IMR-90 (cell line): ENCODE data around the gene SMIM44. TPM values are rescaled to one million over a fixed set of nuclear protein-coding genes. Genes with fewer than 3 reads are reported as not detected.

Experiments
- ATAC-seq: fragments of 200-7000 bp; cut with Tn5 transposase; 2 replicates; pipeline ENCODE4 v1.9.1; 2020; ENCODE audit warnings: low read depth, mild to moderate bottlenecking, moderate library complexity
- BruUV-seq: library from RNA; stranded (reverse); fragments of 400-500 nt; replicated peaks from 2 replicates; lab custom pipeline; 2021; lab: Mats Ljungman, UMichigan
- CTCF ChIA-PET: fragments of 300-600 bp; formaldehyde crosslinking; extraction: SDS; loops from one replicate; lab custom pipeline; 2021; ENCODE audit warnings: antibody characterized with exemption; lab: Yijun Ruan, JAX
- POLR2A ChIA-PET: fragments of 300-600 bp; sonication (Branson Sonifier 250); formaldehyde crosslinking; loops from one replicate; lab custom pipeline; 2022; ENCODE audit warnings: antibody characterized with exemption; ENCODE audit not compliant: unreplicated experiment; lab: Charles Lee
- DNase-seq: peaks from one replicate; pipeline ENCODE4 v3.0.0; 2013
- H2AFZ ChIP-seq: replicated peaks from 2 replicates; pipeline ENCODE3; 2013; ENCODE audit warnings: low read length, mild to moderate bottlenecking; ENCODE audit not compliant: poor library complexity
- H2AK5ac ChIP-seq: 2 replicates; pipeline ENCODE4 v1.6.1; 2013; ENCODE audit warnings: low read depth, low read length, inconsistent platforms
- H2AK9ac ChIP-seq: replicated peaks from 2 replicates; pipeline ENCODE3; 2013; ENCODE audit warnings: mild to moderate bottlenecking, low read depth, low read length, moderate library complexity; ENCODE audit not compliant: poor library complexity
- H2BK120ac ChIP-seq: 2 replicates; pipeline ENCODE4 v1.6.1; 2013; ENCODE audit warnings: low read depth, low read length, inconsistent platforms
- H2BK15ac ChIP-seq: 3 replicates; pipeline ENCODE4 v1.6.1; 2013; ENCODE audit warnings: low read depth, low read length, inconsistent platforms
- H2BK20ac ChIP-seq: 2 replicates; pipeline ENCODE4 v1.6.1; 2013; ENCODE audit warnings: low read depth, mild to moderate bottlenecking, inconsistent platforms, low read length, moderate library complexity
- H2BK5ac ChIP-seq: 2 replicates; pipeline ENCODE4 v1.6.1; 2013; ENCODE audit warnings: mild to moderate bottlenecking, low read depth, low read length, inconsistent platforms; ENCODE audit not compliant: poor library complexity, severe bottlenecking
- H3K14ac ChIP-seq: replicated peaks from 2 replicates; pipeline ENCODE4 v1.6.1; 2013; ENCODE audit warnings: low read depth, low read length, inconsistent platforms
- H3K18ac ChIP-seq: 2 replicates; pipeline ENCODE4 v1.6.1; 2013; ENCODE audit warnings: low read depth, low read length, control low read depth
- H3K23ac ChIP-seq: 2 replicates; pipeline ENCODE4 v1.6.1; 2013; ENCODE audit warnings: low read depth, low read length, inconsistent platforms
- H3K27ac ChIP-seq: 2 replicates; pipeline ENCODE4 v1.5.1; 2013; ENCODE audit warnings: mild to moderate bottlenecking, control low read depth, low read length; ENCODE audit not compliant: insufficient read depth
- H3K27me3 ChIP-seq: 2 replicates; pipeline ENCODE4 v1.6.1; 2013; ENCODE audit warnings: low read length; ENCODE audit not compliant: control insufficient read depth, insufficient read depth
- H3K36me3 ChIP-seq: 2 replicates; pipeline ENCODE4 v1.6.1; 2013; ENCODE audit warnings: low read length, mixed read lengths; ENCODE audit not compliant: control insufficient read depth, insufficient read depth
- H3K4ac ChIP-seq: 2 replicates; pipeline ENCODE4 v1.6.1; 2013; ENCODE audit warnings: low read depth, low read length, inconsistent platforms
- H3K4me1 ChIP-seq: 2 replicates; pipeline ENCODE4 v1.6.1; 2013; ENCODE audit warnings: low read length, mixed read lengths; ENCODE audit not compliant: control insufficient read depth, insufficient read depth
- H3K4me2 ChIP-seq: 2 replicates; pipeline ENCODE4 v1.6.1; 2013; ENCODE audit warnings: low read depth, mild to moderate bottlenecking, control low read depth, low read length, moderate library complexity
- H3K4me3 ChIP-seq: 2 replicates; pipeline ENCODE4 v1.5.1; 2013; ENCODE audit warnings: low read depth, mild to moderate bottlenecking, control low read depth, low read length, moderate library complexity; ENCODE audit not compliant: insufficient read depth
- H3K56ac ChIP-seq: 2 replicates; pipeline ENCODE4 v1.6.1; 2013; ENCODE audit warnings: low read length, inconsistent platforms; ENCODE audit not compliant: insufficient read depth; ENCODE audit errors: extremely low read depth
- H3K79me1 ChIP-seq, 2 experiments: 2 replicates each; pipeline ENCODE4 v1.6.1; 2013; ENCODE audit warnings: low read length in 2 of 2, inconsistent platforms in 1 of 2, low read depth in 1 of 2
- H3K9ac ChIP-seq: 2 replicates; pipeline ENCODE4 v1.6.1; 2013; ENCODE audit warnings: low read depth, low read length, control low read depth
- H3K9me1 ChIP-seq: 2 replicates; pipeline ENCODE4 v1.6.1; 2013; ENCODE audit warnings: low read length, inconsistent platforms; ENCODE audit not compliant: insufficient read depth
- H3K9me3 ChIP-seq: 2 replicates; pipeline ENCODE4 v1.6.1; 2013; ENCODE audit warnings: low read length; ENCODE audit not compliant: control insufficient read depth, insufficient read depth
- H4K20me1 ChIP-seq: 2 replicates; pipeline ENCODE4 v1.6.1; 2013; ENCODE audit warnings: low read length, inconsistent platforms; ENCODE audit not compliant: insufficient read depth
- H4K5ac ChIP-seq: 2 replicates; pipeline ENCODE4 v1.6.1; 2013; ENCODE audit warnings: mild to moderate bottlenecking, low read depth, low read length, control low read depth
- H4K8ac ChIP-seq, 2 experiments: 2 replicates each; pipeline ENCODE4 v1.6.1; 2013; ENCODE audit warnings: low read depth in 2 of 2, low read length in 2 of 2, control low read depth in 1 of 2, inconsistent platforms in 1 of 2
- H4K91ac ChIP-seq: 2 replicates; pipeline ENCODE4 v1.6.1; 2013; ENCODE audit warnings: low read depth, low read length, inconsistent platforms; ENCODE audit not compliant: insufficient read depth
- BHLHE40 ChIP-seq: fragments of 150-350 bp; IDR thresholded peaks from 2 replicates; pipeline ENCODE4 v1.6.1; 2016; ENCODE audit warnings: mild to moderate bottlenecking, low read depth, low read length
- CEBPB ChIP-seq: IDR thresholded peaks from 2 replicates; pipeline ENCODE4 v1.6.1; 2012; ENCODE audit warnings: low read depth, low read length, improper control_type of control experiment
- CHD1 ChIP-seq: IDR thresholded peaks from 2 replicates; pipeline ENCODE4 v1.6.1; 2012; ENCODE audit warnings: low read depth, low read length, improper control_type of control experiment
- CTCF ChIP-seq: conservative IDR thresholded peaks from 2 replicates; pipeline ENCODE4 v1.5.1; 2012; ENCODE audit warnings: mild to moderate bottlenecking, low read depth, low read length, improper control_type of control experiment
- FOS ChIP-seq: fragments of 150-350 bp; IDR thresholded peaks from 2 replicates; pipeline ENCODE4 v1.6.1; 2016; ENCODE audit warnings: low read depth, low read length
- MAFK ChIP-seq: IDR thresholded peaks from 2 replicates; pipeline ENCODE4 v1.6.1; 2012; ENCODE audit warnings: low read depth, low read length, improper control_type of control experiment
- MAZ ChIP-seq: IDR thresholded peaks from 2 replicates; pipeline ENCODE4 v1.6.1; 2012; ENCODE audit warnings: low read depth, mild to moderate bottlenecking, low read length, improper control_type of control experiment, moderate library complexity, borderline replicate concordance
- MXI1 ChIP-seq: IDR thresholded peaks from 2 replicates; pipeline ENCODE4 v1.6.1; 2012; ENCODE audit warnings: low read depth, mild to moderate bottlenecking, low read length, moderate library complexity, borderline replicate concordance
- NFE2L2 ChIP-seq: fragments of 150-350 bp; IDR thresholded peaks from 2 replicates; pipeline ENCODE4 v1.6.1; 2016; ENCODE audit warnings: low read depth, mild to moderate bottlenecking, low read length
- POLR2A ChIP-seq: IDR thresholded peaks from 2 replicates; pipeline ENCODE4 v1.6.1; 2012; ENCODE audit warnings: mild to moderate bottlenecking, low read depth, low read length
- RAD21 ChIP-seq: IDR thresholded peaks from 2 replicates; pipeline ENCODE4 v1.6.1; 2012; ENCODE audit warnings: low read length, improper control_type of control experiment
- RCOR1 ChIP-seq: IDR thresholded peaks from 2 replicates; pipeline ENCODE4 v1.6.1; 2012; ENCODE audit warnings: mild to moderate bottlenecking, low read length, improper control_type of control experiment; ENCODE audit not compliant: insufficient replicate concordance
- RFX5 ChIP-seq: IDR thresholded peaks from 2 replicates; pipeline ENCODE4 v1.8.0; 2012; ENCODE audit warnings: low read depth, mild to moderate bottlenecking, low read length, moderate library complexity
- SMC3 ChIP-seq: fragments of 150-350 bp; IDR thresholded peaks from 2 replicates; pipeline ENCODE4 v1.6.1; 2016; ENCODE audit warnings: low read depth, mild to moderate bottlenecking, antibody characterized with exemption, low read length, moderate library complexity
- USF2 ChIP-seq: fragments of 150-350 bp; IDR thresholded peaks from 2 replicates; pipeline ENCODE4 v1.6.1; 2017; ENCODE audit warnings: mild to moderate bottlenecking, antibody characterized with exemption, low read length, low read depth
- WGBS, 2 experiments: methylation state at CpG; one replicate each; pipeline versions ENCODE4 v1.1.5 to v1.1.7; 2013; ENCODE audit warnings: missing lambda C conversion rate in 2 of 2; ENCODE audit not compliant: insufficient read length in 1 of 2; ENCODE audit errors: extremely low coverage in 2 of 2; 5-methylcytosine and 5-hydroxymethylcytosine counted together
- dilution Hi-C: fragments of 300-500 bp; cut with HindIII; formaldehyde crosslinking; loops from one replicate; pipeline ENCODE4 v1.14.3; 2018; ENCODE audit warnings: low sequenced_read_pairs; ENCODE audit not compliant: unreplicated experiment
- in situ Hi-C: fragments of 300-500 bp; cut with MboI; formaldehyde crosslinking; loops from 3 replicates; pipeline ENCODE4 v1.14.3; 2019; ENCODE audit warnings: low sequenced_read_pairs, inconsistent platforms, mixed read lengths
- intact Hi-C: fragments of 100-400 bp; cut with micrococcal nuclease; formaldehyde crosslinking; loops from 2 replicates; pipeline ENCODE4 v1.10.0; 2022
- polyA plus RNA-seq, 3 experiments: library from polyadenylated mRNA; depleted of rRNA; stranded (reverse); fragments of >200 nt; gene quantifications; 2 replicates each; pipeline ENCODE4 v1.2.3, GENCODE V29; 2012; ENCODE audit warnings: low replicate concordance in 1 of 3
- total RNA-seq: library from RNA; depleted of rRNA; stranded (reverse); fragments of >200 nt; gene quantifications from 2 replicates; pipeline ENCODE4 v1.2.3, GENCODE V29; 2012
- TF ChIP-seq, protein P1 (sequence below): fragments of 150-350 bp; IDR thresholded peaks from 2 replicates; pipeline ENCODE4 v1.6.1; 2016; ENCODE audit warnings: low read depth, mild to moderate bottlenecking, low read length, moderate library complexity, borderline replicate concordance

The SMIM44 gene
- total and polyA plus RNA-seq, 2 of the 4 experiments (the other 2 are of a cell fraction) = not detected

DNA sequence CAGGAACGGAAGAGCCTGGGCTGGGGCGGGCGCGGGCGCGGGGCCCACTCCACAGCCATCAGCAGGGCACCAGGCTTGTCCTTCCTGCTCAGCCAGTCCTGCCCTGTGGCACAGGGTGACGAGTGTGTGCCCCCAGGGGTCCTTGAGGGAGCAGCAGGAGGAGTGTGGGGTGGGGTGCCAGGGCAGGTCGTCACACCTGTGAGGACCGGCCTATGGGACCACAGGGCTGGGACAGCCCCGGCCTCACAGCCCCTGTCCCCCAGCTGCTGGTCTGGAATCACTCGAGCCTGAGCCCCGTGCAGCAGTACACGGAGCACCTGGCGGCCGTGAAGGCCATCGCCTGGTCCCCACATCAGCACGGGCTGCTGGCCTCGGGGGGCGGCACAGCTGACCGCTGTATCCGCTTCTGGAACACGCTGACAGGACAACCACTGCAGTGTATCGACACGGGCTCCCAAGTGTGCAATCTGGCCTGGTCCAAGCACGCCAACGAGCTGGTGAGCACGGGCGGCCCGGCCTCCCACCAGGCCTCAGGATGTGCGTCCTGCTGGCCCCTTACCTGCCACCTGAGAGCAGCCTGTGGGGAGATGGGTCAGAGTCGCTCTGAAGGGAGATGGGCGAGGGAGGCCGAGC lies 49.0 kb upstream of the SMIM44 start:
- no peak for TF ChIP-seq RCOR1
- TF ChIP-seq USF2 = no peak
- no peak for TF ChIP-seq MXI1
- no peak for TF ChIP-seq NFE2L2
- TF ChIP-seq, protein P1, sequence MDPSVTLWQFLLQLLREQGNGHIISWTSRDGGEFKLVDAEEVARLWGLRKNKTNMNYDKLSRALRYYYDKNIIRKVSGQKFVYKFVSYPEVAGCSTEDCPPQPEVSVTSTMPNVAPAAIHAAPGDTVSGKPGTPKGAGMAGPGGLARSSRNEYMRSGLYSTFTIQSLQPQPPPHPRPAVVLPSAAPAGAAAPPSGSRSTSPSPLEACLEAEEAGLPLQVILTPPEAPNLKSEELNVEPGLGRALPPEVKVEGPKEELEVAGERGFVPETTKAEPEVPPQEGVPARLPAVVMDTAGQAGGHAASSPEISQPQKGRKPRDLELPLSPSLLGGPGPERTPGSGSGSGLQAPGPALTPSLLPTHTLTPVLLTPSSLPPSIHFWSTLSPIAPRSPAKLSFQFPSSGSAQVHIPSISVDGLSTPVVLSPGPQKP = no peak
- no peak for TF ChIP-seq RFX5
- no peak for TF ChIP-seq FOS
- TF ChIP-seq RAD21 = no peak
- TF ChIP-seq BHLHE40 = no peak
- TF ChIP-seq CHD1 = no peak
- TF ChIP-seq CEBPB = no peak
- TF ChIP-seq MAFK = no peak
- TF ChIP-seq POLR2A = no peak
- TF ChIP-seq CTCF = no peak
- no peak for TF ChIP-seq SMC3
- TF ChIP-seq MAZ = no peak
- no peak overlapping the region for H3K18ac ChIP-seq
- CTCF ChIA-PET = no interaction called here
- no peak overlapping the region for H2BK120ac ChIP-seq
- intact Hi-C loops (no loop called here), dilution Hi-C loops (no loop called here), in situ Hi-C loops (no loop called here)
- H3K9me3 ChIP-seq = no peaks in the 10 kb centered on the region
- ATAC-seq (no peak), DNase-seq (no peak)
- H3K9ac ChIP-seq = no peak overlapping the region
- no peak overlapping the region for H3K14ac ChIP-seq
- H4K91ac ChIP-seq = no peak overlapping the region
- no peak overlapping the region for H3K4ac ChIP-seq
- H3K4me2 ChIP-seq = no peak overlapping the region
- H4K8ac ChIP-seq = no peak overlapping the region
- H3K36me3 ChIP-seq = peaks cover 69% of the 10 kb centered on the region
- no peak overlapping the region for H3K56ac ChIP-seq
- POLR2A ChIA-PET = no interaction called here
- H2AK5ac ChIP-seq = no peak overlapping the region
- no peak overlapping the region for H3K27ac ChIP-seq
- H2AK9ac ChIP-seq = no peak overlapping the region
- no TSS peak for BruUV-seq
- no peak overlapping the region for H3K4me3 ChIP-seq
- no peak overlapping the region for H2BK20ac ChIP-seq
- H4K20me1 ChIP-seq = peaks cover 20% of the 10 kb centered on the region
- H2AFZ ChIP-seq = no peak overlapping the region
- no peak overlapping the region for H3K23ac ChIP-seq
- no peaks in the 10 kb centered on the region for H3K27me3 ChIP-seq
- H3K4me1 ChIP-seq = no peaks in the 10 kb centered on the region
- no peak overlapping the region for H2BK5ac ChIP-seq
- H3K9me1 ChIP-seq = peaks cover 6% of the 10 kb centered on the region; the same call in 1 of the 2 replicates
- peaks cover 12 to 24% of the 10 kb centered on the region in 2 experiments for H3K79me1 ChIP-seq
- no peak overlapping the region for H4K5ac ChIP-seq
- no peak overlapping the region for H2BK15ac ChIP-seq
- 91% methylated on average over 23 of the region's 33 CpGs; no CpG with 5 or more reads in 1 of the 2 experiments for WGBS, 2 experiments
